IMR-90 (cell line): ENCODE results near the gene PIP5K1C. TPM values are rescaled to one million over a fixed set of nuclear protein-coding genes. Genes with fewer than 3 reads are reported as not detected.

ENCODE experiments used
- ATAC-seq: fragments of 200-7000 bp; cut with Tn5 transposase; 2 replicates; pipeline ENCODE4 v1.9.1; 2020; ENCODE audit warnings: low read depth, mild to moderate bottlenecking, moderate library complexity
- BruUV-seq: library from RNA; stranded (reverse); fragments of 400-500 nt; replicated peaks from 2 replicates; lab custom pipeline; 2021; lab: Mats Ljungman, UMichigan
- CTCF ChIA-PET: fragments of 300-600 bp; formaldehyde crosslinking; extraction: SDS; loops from one replicate; lab custom pipeline; 2021; ENCODE audit warnings: antibody characterized with exemption; lab: Yijun Ruan, JAX
- POLR2A ChIA-PET: fragments of 300-600 bp; sonication (Branson Sonifier 250); formaldehyde crosslinking; loops from one replicate; lab custom pipeline; 2022; ENCODE audit warnings: antibody characterized with exemption; ENCODE audit not compliant: unreplicated experiment; lab: Charles Lee
- DNase-seq: peaks from one replicate; pipeline ENCODE4 v3.0.0; 2013
- H2AFZ ChIP-seq: replicated peaks from 2 replicates; pipeline ENCODE3; 2013; ENCODE audit warnings: low read length, mild to moderate bottlenecking; ENCODE audit not compliant: poor library complexity
- H2AK5ac ChIP-seq: 2 replicates; pipeline ENCODE4 v1.6.1; 2013; ENCODE audit warnings: low read depth, low read length, inconsistent platforms
- H2AK9ac ChIP-seq: replicated peaks from 2 replicates; pipeline ENCODE3; 2013; ENCODE audit warnings: mild to moderate bottlenecking, low read depth, low read length, moderate library complexity; ENCODE audit not compliant: poor library complexity
- H2BK120ac ChIP-seq: 2 replicates; pipeline ENCODE4 v1.6.1; 2013; ENCODE audit warnings: low read depth, low read length, inconsistent platforms
- H2BK15ac ChIP-seq: 3 replicates; pipeline ENCODE4 v1.6.1; 2013; ENCODE audit warnings: low read depth, low read length, inconsistent platforms
- H2BK20ac ChIP-seq: 2 replicates; pipeline ENCODE4 v1.6.1; 2013; ENCODE audit warnings: low read depth, mild to moderate bottlenecking, inconsistent platforms, low read length, moderate library complexity
- H2BK5ac ChIP-seq: 2 replicates; pipeline ENCODE4 v1.6.1; 2013; ENCODE audit warnings: mild to moderate bottlenecking, low read depth, low read length, inconsistent platforms; ENCODE audit not compliant: poor library complexity, severe bottlenecking
- H3K14ac ChIP-seq: replicated peaks from 2 replicates; pipeline ENCODE4 v1.6.1; 2013; ENCODE audit warnings: low read depth, low read length, inconsistent platforms
- H3K18ac ChIP-seq: 2 replicates; pipeline ENCODE4 v1.6.1; 2013; ENCODE audit warnings: low read depth, low read length, control low read depth
- H3K23ac ChIP-seq: 2 replicates; pipeline ENCODE4 v1.6.1; 2013; ENCODE audit warnings: low read depth, low read length, inconsistent platforms
- H3K27ac ChIP-seq: 2 replicates; pipeline ENCODE4 v1.5.1; 2013; ENCODE audit warnings: mild to moderate bottlenecking, control low read depth, low read length; ENCODE audit not compliant: insufficient read depth
- H3K27me3 ChIP-seq: 2 replicates; pipeline ENCODE4 v1.6.1; 2013; ENCODE audit warnings: low read length; ENCODE audit not compliant: control insufficient read depth, insufficient read depth
- H3K36me3 ChIP-seq: 2 replicates; pipeline ENCODE4 v1.6.1; 2013; ENCODE audit warnings: low read length, mixed read lengths; ENCODE audit not compliant: control insufficient read depth, insufficient read depth
- H3K4ac ChIP-seq: 2 replicates; pipeline ENCODE4 v1.6.1; 2013; ENCODE audit warnings: low read depth, low read length, inconsistent platforms
- H3K4me1 ChIP-seq: 2 replicates; pipeline ENCODE4 v1.6.1; 2013; ENCODE audit warnings: low read length, mixed read lengths; ENCODE audit not compliant: control insufficient read depth, insufficient read depth
- H3K4me2 ChIP-seq: 2 replicates; pipeline ENCODE4 v1.6.1; 2013; ENCODE audit warnings: low read depth, mild to moderate bottlenecking, control low read depth, low read length, moderate library complexity
- H3K4me3 ChIP-seq: 2 replicates; pipeline ENCODE4 v1.5.1; 2013; ENCODE audit warnings: low read depth, mild to moderate bottlenecking, control low read depth, low read length, moderate library complexity; ENCODE audit not compliant: insufficient read depth
- H3K56ac ChIP-seq: 2 replicates; pipeline ENCODE4 v1.6.1; 2013; ENCODE audit warnings: low read length, inconsistent platforms; ENCODE audit not compliant: insufficient read depth; ENCODE audit errors: extremely low read depth
- H3K79me1 ChIP-seq, 2 experiments: 2 replicates each; pipeline ENCODE4 v1.6.1; 2013; ENCODE audit warnings: low read length in 2 of 2, inconsistent platforms in 1 of 2, low read depth in 1 of 2
- H3K9ac ChIP-seq: 2 replicates; pipeline ENCODE4 v1.6.1; 2013; ENCODE audit warnings: low read depth, low read length, control low read depth
- H3K9me1 ChIP-seq: 2 replicates; pipeline ENCODE4 v1.6.1; 2013; ENCODE audit warnings: low read length, inconsistent platforms; ENCODE audit not compliant: insufficient read depth
- H3K9me3 ChIP-seq: 2 replicates; pipeline ENCODE4 v1.6.1; 2013; ENCODE audit warnings: low read length; ENCODE audit not compliant: control insufficient read depth, insufficient read depth
- H4K20me1 ChIP-seq: 2 replicates; pipeline ENCODE4 v1.6.1; 2013; ENCODE audit warnings: low read length, inconsistent platforms; ENCODE audit not compliant: insufficient read depth
- H4K5ac ChIP-seq: 2 replicates; pipeline ENCODE4 v1.6.1; 2013; ENCODE audit warnings: mild to moderate bottlenecking, low read depth, low read length, control low read depth
- H4K8ac ChIP-seq, 2 experiments: 2 replicates each; pipeline ENCODE4 v1.6.1; 2013; ENCODE audit warnings: low read depth in 2 of 2, low read length in 2 of 2, control low read depth in 1 of 2, inconsistent platforms in 1 of 2
- H4K91ac ChIP-seq: 2 replicates; pipeline ENCODE4 v1.6.1; 2013; ENCODE audit warnings: low read depth, low read length, inconsistent platforms; ENCODE audit not compliant: insufficient read depth
- BHLHE40 ChIP-seq: fragments of 150-350 bp; IDR thresholded peaks from 2 replicates; pipeline ENCODE4 v1.6.1; 2016; ENCODE audit warnings: mild to moderate bottlenecking, low read depth, low read length
- CTCF ChIP-seq: conservative IDR thresholded peaks from 2 replicates; pipeline ENCODE4 v1.5.1; 2012; ENCODE audit warnings: mild to moderate bottlenecking, low read depth, low read length, improper control_type of control experiment
- MAFK ChIP-seq: IDR thresholded peaks from 2 replicates; pipeline ENCODE4 v1.6.1; 2012; ENCODE audit warnings: low read depth, low read length, improper control_type of control experiment
- RAD21 ChIP-seq: IDR thresholded peaks from 2 replicates; pipeline ENCODE4 v1.6.1; 2012; ENCODE audit warnings: low read length, improper control_type of control experiment
- WGBS, 2 experiments: methylation state at CpG; one replicate each; pipeline versions ENCODE4 v1.1.5 to v1.1.7; 2013; ENCODE audit warnings: missing lambda C conversion rate in 2 of 2; ENCODE audit not compliant: insufficient read length in 1 of 2; ENCODE audit errors: extremely low coverage in 2 of 2; 5-methylcytosine and 5-hydroxymethylcytosine counted together
- dilution Hi-C: fragments of 300-500 bp; cut with HindIII; formaldehyde crosslinking; loops from one replicate; pipeline ENCODE4 v1.14.3; 2018; ENCODE audit warnings: low sequenced_read_pairs; ENCODE audit not compliant: unreplicated experiment
- in situ Hi-C: fragments of 300-500 bp; cut with MboI; formaldehyde crosslinking; loops from 3 replicates; pipeline ENCODE4 v1.14.3; 2019; ENCODE audit warnings: low sequenced_read_pairs, inconsistent platforms, mixed read lengths
- intact Hi-C: fragments of 100-400 bp; cut with micrococcal nuclease; formaldehyde crosslinking; loops from 2 replicates; pipeline ENCODE4 v1.10.0; 2022
- polyA plus RNA-seq, 3 experiments: library from polyadenylated mRNA; depleted of rRNA; stranded (reverse); fragments of >200 nt; gene quantifications; 2 replicates each; pipeline ENCODE4 v1.2.3, GENCODE V29; 2012; ENCODE audit warnings: low replicate concordance in 1 of 3
- total RNA-seq: library from RNA; depleted of rRNA; stranded (reverse); fragments of >200 nt; gene quantifications from 2 replicates; pipeline ENCODE4 v1.2.3, GENCODE V29; 2012
- TF ChIP-seq, protein P1 (sequence below): fragments of 150-350 bp; IDR thresholded peaks from 2 replicates; pipeline ENCODE4 v1.6.1; 2017; ENCODE audit warnings: mild to moderate bottlenecking, antibody characterized with exemption, low read length, low read depth

Gene PIP5K1C
- total and polyA plus RNA-seq, 2 of the 4 experiments (the other 2 are of a cell fraction), result 13.6 to 23.3 TPM

DNA sequence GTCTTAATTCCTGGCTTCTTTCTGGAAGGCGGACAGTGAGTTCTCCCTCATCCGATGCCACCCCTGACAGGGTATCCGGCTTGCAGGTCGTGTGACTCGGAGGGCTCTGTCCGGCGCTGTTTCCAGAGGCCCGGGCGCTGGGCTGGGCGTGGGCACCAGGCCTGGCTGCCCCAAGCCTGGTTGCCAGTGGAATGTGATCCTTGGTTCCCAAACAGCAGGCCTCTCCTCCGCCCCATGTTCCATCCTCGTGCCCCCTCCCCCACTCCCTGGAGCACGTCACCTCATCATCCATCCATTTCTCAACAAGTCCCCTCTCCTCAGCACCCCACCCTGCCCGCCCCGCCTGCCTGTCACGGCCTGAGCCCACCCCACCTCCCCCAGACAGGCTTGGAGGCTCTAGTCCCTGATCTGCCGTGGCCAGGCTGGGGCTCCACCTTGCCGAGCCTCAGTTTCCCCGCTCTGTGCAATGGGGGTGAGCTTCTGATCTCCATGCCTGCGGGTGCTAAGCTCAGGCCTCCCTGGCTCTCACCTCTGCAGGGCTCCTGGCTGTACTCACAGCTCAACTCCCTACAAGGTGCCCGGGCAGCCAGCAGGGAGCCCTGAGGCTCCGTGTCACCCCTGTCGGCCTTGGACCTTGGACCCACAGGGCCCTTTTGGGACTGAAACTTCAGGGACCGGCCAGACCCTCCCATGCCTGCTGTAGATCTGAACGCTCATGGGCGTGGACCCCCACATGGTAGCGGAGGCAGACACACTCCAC is 95.9 kb downstream of the PIP5K1C start:
- Histone ChIP-seq H2AFZ (no peak overlapping the region), H3K14ac (no peak overlapping the region), H2AK9ac (no peak overlapping the region), H3K36me3 (peaks cover 2% of the 10 kb centered on the region; the same call in 1 of the 2 replicates), H3K4ac (no peak overlapping the region), H2BK5ac (no peak overlapping the region), H4K8ac (no peak overlapping the region), H3K27ac (no peak overlapping the region), H3K23ac (no peak overlapping the region), H3K4me1 (peaks cover 11% of the 10 kb centered on the region), H2BK120ac (no peak overlapping the region), H3K9ac (no peak overlapping the region), H3K4me2 (no peak overlapping the region), H4K5ac (no peak overlapping the region), H3K9me1 (0 out of 2 replicates have a peak, but pooled peaks cover 6% of the 10 kb centered on the region), H3K27me3 (no peaks in the 10 kb centered on the region), H3K79me1 (peaks cover 7 to 17% of the 10 kb centered on the region in 2 experiments), H2BK15ac (no peak overlapping the region), H3K18ac (no peak overlapping the region), H2BK20ac (no peak overlapping the region), H3K9me3 (no peaks in the 10 kb centered on the region), H2AK5ac (no peak overlapping the region), H4K20me1 (no peaks in the 10 kb centered on the region), H3K4me3 (no peak overlapping the region), H4K91ac (no peak overlapping the region), H3K56ac (no peak overlapping the region)
- no TSS peak for BruUV-seq
- ATAC-seq (no peak), DNase-seq (no peak)
- WGBS, 2 experiments, result 91% methylated on average over 11 of the region's 27 CpGs; no CpG with 5 or more reads in 1 of the 2 experiments
- intact Hi-C loops (no loop called here), in situ Hi-C loops (loop anchor here (25.0 kb wide), 1 partner anchor 292 kb away; no protein-coding TSS in a partner anchor), dilution Hi-C loops (no loop called here)
- POLR2A ChIA-PET, result no interaction called here
- CTCF ChIA-PET, result no interaction called here
- no peak for TF ChIP-seq RAD21
- no peak for TF ChIP-seq BHLHE40
- TF ChIP-seq MAFK, result no peak
- no peak for TF ChIP-seq CTCF
- TF ChIP-seq, protein P1, sequence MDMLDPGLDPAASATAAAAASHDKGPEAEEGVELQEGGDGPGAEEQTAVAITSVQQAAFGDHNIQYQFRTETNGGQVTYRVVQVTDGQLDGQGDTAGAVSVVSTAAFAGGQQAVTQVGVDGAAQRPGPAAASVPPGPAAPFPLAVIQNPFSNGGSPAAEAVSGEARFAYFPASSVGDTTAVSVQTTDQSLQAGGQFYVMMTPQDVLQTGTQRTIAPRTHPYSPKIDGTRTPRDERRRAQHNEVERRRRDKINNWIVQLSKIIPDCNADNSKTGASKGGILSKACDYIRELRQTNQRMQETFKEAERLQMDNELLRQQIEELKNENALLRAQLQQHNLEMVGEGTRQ, result no peak
